ENCODE measurements around the gene KLHL41. TPM values are rescaled to one million over a fixed set of nuclear protein-coding genes. Genes with fewer than 3 reads are reported as not detected.
"Not testable (repeated sequence)": the region's sequence is repeated elsewhere in the genome, so short reads cannot be mapped to it uniquely, and the experiment has no call there.

Gene KLHL41
- total RNA-seq, 1 donor from 2014 or later, result 6.2 TPM

- DNase-seq (ENCODE audit: low spot score), result no peak
These were observed 63.3 kb downstream of the KLHL41 start for GRCh38 chr2:169572821-169573159.

- peak; percentile 89 for DNase-seq (ENCODE audit: low spot score)
These were observed 63.9 kb downstream of the KLHL41 start, which contains the start of gene FASTKD1 for GRCh38 chr2:169573160-169573973. Gene FASTKD1 (minus strand): TSS chr2:169573865. CDS start chr2:169572029, 1,836 bp downstream.

GRCh38 chr2:169573974-169574299, 64.4 kb downstream of the KLHL41 start:
- no peak for DNase-seq (ENCODE audit: low spot score)

- DNase-seq (ENCODE audit: low spot score), result not testable (repeated sequence)
These were observed 65.0 kb downstream of the KLHL41 start for GRCh38 chr2:169574539-169574938.

- not testable (repeated sequence) for DNase-seq (ENCODE audit: low spot score)
These were observed 65.8 kb downstream of the KLHL41 start for GRCh38 chr2:169575264-169575663.

Other genes with a start within 250 kb of the KLHL41 start
- 13.6 TPM for gene LRP2, start 147.2 kb upstream of the KLHL41 start, total RNA-seq
- 13.6 TPM for gene BBS5, start 30.2 kb upstream of the KLHL41 start, total RNA-seq
- 17.1 TPM for gene FASTKD1, start 64.2 kb downstream of the KLHL41 start, total RNA-seq
- 44.9 TPM for gene PPIG, start 74.6 kb downstream of the KLHL41 start, total RNA-seq
- gene CFAP210, start 184.7 kb downstream of the KLHL41 start, total RNA-seq, result 0.23 TPM
- 9.6 TPM for gene PHOSPHO2, start 184.8 kb downstream of the KLHL41 start, total RNA-seq
- 15.9 TPM for gene KLHL23, start 224.1 kb downstream of the KLHL41 start, total RNA-seq

Measured in mucosa of gallbladder (tissue), 1 donor.